GM18517 (cell line): ENCODE results near the gene ACAT2.
"Not testable (repeated sequence)": the region's sequence is repeated elsewhere in the genome, so short reads cannot be mapped to it uniquely, and the experiment has no call there.

ENCODE experiments used
- ATAC-seq: cut with Tn5 transposase; IDR thresholded peaks from one replicate; pipeline ENCODE4 v1.9.1; 2021; ENCODE audit warnings: mild to moderate bottlenecking, moderate library complexity; ENCODE audit not compliant: unreplicated experiment

The ACAT2 gene

GRCh38 chr6:159729598-159730331 lies 32.1 kb upstream of the ACAT2 start:
- ATAC-seq: no peak

GRCh38 chr6:159730332-159730676 lies 31.5 kb upstream of the ACAT2 start:
- ATAC-seq: no peak

DNA sequence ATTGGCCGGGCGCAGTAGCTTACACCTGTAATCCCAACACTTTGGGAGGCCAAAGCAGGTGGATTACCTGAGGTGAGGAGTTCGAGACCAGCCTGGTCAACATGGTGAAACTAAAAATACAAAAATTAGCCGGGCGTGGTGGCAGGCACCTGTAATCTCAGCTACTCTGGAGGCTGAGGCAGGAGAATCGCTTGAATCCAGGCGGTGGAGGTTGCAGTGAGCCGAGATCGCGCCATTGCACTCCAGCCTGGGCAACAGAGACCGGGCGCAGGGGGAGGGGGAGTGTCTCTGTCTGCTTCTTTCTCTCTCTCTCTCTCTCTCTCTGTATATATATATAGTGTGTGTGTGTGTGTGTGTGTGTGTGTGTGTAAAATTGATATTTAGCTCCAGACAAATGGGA lies 29.3 kb upstream of the ACAT2 start:
- ATAC-seq: not testable (repeated sequence)

- ATAC-seq: not testable (repeated sequence)
These were observed 28.4 kb upstream of the ACAT2 start for GRCh38 chr6:159733395-159733794.

- no peak for ATAC-seq
These were observed 24.9 kb upstream of the ACAT2 start for GRCh38 chr6:159736908-159737307.

- no peak for ATAC-seq
These were observed 22.5 kb upstream of the ACAT2 start for GRCh38 chr6:159739341-159739740.

DNA sequence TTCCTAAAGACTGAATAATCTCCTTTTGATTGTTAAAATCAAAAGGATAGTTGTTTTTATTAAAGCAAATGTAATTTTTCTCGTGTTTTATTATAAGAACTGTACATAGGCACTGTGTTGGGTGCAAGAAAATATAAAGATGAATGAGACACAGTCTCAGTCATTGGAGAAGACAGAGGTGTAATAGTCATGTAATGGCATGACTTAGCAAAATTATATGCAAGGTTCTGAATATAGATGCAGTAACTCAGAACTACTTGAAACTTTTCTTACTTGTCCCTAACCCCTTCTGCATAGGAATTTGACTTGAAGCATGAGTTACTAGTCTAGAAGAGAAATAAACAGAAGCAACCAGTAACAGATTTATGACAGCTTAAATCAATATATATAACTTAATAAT lies 19.7 kb upstream of the ACAT2 start:
- no peak for ATAC-seq

DNA sequence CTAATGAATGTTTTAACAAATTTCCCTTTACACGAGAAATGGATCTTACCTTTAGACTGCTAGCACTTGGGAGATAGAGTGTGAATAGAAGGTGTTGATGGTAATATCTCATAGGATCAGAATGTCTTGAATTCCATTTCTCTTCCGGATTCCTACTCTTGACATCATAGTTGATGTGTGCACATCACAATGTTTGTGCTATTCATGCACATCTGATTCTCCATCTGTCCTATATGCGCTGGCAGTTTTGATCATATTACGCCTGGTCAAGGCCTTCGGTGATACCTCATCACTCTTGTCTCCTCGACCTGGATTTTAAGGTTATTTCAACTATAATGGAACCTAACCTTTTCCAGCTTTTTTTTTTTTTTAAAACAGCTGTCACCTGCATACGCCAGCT lies 16.8 kb upstream of the ACAT2 start:
- no peak for ATAC-seq

GRCh38 chr6:159746759-159747158 lies 15.1 kb upstream of the ACAT2 start:
- no peak for ATAC-seq

DNA sequence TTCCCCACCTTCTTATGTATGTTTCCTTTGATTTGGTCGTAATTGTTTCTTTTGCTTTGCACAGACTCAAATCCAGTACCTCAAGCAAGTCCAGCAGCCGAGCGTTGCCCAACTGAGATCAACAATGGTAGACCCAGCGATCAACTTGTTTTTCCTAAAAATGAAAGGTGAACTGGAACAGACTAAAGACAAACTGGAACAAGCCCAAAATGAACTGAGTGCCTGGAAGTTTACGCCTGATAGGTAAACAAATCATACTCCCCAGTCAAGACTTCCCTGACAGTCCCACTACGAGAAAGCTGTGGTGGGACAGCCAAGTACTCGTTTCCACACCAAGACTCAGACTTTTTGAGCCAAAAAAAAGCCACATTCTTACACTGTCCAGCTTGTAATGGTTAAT lies 13.7 kb upstream of the ACAT2 start:
- not testable (repeated sequence) for ATAC-seq

DNA sequence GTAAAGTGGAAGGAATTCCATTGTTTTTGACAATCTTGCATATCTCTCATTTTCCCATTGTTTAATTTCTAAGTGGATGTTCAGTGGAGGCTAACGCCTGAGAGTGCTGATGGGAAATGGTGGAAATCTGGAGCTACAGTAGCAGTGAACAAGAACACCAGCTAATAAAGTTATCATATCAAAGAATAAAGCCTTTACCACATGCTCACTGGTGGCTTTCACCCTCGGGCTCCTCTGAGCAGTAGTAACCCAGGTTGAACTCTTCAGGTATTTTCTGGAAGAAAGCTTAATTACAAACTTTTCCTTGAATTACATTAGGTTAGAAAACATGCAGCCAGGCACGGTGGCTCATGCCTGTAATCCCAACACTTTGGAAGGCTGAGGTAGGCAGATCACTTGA lies 10.4 kb upstream of the ACAT2 start:
- ATAC-seq: no peak

DNA sequence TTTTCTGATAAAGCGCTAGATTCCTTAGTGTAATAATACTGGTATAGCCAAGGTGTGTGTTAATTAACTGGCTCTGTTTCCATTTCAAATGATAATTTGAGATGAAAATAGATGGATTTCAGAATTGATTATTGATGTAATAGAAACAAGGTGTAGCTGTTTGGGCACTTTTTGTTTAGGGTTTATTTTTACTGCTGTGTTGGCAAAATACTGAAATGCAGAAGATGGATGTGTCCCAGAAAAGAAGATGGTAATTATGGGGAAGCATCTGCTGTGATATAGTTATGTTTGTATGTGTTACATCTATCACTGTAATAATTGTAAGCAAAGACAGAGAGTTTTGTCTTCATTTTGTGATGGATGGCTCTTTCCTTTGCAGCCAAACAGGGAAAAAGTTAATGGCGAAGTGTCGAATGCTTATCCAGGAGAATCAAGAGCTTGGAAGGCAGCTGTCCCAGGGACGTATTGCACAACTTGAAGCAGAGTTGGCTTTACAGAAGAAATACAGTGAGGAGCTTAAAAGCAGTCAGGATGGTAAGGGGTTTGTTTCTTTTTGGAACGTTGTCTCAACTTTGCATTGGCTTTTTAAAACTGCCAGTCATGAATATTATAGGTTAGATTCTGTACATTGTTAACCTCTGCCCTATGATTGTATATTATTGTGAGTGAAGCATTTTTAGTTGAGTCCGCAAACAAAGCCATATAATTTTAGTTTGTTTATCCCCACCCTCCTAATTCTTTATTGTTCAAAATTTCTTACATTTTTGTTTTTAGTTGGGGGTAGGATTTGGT lies 8.6 kb upstream of the ACAT2 start:
- ATAC-seq: no peak

GRCh38 chr6:159754401-159754800 lies 7.4 kb upstream of the ACAT2 start:
- ATAC-seq: no peak

DNA sequence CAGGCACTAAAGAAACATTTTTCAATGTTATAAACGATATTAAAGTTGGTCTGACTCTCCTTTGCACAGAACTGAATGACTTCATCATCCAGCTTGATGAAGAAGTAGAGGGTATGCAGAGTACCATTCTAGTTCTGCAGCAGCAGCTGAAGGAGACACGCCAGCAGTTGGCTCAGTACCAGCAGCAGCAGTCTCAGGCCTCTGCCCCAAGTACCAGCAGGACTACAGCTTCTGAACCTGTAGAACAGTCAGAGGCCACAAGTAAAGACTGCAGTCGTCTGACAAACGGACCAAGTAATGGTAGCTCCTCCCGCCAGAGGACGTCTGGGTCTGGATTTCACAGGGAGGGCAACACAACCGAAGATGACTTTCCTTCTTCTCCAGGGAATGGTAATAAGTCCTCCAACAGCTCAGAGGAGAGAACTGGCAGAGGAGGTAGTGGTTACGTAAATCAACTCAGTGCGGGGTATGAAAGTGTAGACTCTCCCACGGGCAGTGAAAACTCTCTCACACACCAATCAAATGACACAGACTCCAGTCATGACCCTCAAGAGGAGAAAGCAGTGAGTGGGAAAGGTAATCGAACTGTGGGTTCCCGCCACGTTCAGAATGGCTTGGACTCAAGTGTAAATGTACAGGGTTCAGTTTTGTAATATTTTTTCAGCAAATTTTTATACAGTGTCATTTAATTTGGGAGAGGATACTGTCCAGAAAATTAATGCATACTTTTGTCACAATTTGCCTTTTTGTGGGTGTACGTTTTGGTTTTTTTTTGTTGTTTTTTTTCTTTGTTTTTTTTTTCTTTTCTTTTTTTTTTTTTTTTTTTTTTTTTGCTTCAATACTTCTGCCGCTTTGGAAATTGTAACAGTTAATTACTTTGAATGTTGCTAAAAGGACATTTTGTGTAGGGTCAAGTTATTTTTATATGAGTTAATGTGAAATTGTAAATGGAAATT lies 6.6 kb upstream of the ACAT2 start:
- ATAC-seq: no peak

DNA sequence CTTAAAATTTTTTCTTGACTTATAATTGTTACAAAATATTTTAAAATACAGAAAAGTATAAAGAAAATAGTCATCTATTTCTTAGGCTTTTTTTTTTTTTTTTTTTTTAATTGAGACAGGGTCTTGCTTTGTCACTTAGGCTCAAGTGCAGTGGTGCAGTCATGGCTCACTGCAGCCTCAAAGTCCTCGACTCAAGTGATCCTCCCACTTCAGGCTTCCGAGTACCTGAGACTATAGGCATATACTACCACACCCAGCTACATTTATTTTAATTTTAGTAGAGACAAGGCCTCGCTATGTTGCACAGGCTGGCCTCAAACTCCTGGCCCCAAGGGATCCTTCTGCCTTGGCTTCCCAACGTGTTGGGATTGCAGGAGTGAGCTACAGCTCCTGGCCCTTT lies 5.3 kb upstream of the ACAT2 start:
- no peak for ATAC-seq

- ATAC-seq: no peak
These were observed 3.5 kb upstream of the ACAT2 start for GRCh38 chr6:159758031-159759001.

DNA sequence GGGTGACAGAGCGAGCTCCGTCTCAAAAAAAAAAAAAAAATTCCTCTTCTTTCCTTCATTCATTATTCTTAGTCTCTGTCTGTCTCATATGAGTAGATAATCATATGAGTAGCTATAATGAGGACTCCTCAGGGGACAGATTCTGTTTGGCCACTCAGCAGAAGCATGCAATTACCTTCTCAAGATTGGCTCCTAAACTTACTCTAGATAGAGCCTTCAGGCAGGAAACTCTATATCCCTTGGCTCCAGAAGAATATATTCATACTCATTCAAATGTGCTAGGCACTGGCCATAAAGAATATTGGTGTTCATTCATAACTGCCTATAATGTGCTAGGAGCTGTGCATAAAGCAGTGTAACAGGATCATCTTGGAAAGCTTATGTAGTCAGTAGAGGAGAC lies 2.2 kb upstream of the ACAT2 start:
- ATAC-seq: no peak

GRCh38 chr6:159760602-159761057 lies 1.2 kb upstream of the ACAT2 start:
- no peak for ATAC-seq

DNA sequence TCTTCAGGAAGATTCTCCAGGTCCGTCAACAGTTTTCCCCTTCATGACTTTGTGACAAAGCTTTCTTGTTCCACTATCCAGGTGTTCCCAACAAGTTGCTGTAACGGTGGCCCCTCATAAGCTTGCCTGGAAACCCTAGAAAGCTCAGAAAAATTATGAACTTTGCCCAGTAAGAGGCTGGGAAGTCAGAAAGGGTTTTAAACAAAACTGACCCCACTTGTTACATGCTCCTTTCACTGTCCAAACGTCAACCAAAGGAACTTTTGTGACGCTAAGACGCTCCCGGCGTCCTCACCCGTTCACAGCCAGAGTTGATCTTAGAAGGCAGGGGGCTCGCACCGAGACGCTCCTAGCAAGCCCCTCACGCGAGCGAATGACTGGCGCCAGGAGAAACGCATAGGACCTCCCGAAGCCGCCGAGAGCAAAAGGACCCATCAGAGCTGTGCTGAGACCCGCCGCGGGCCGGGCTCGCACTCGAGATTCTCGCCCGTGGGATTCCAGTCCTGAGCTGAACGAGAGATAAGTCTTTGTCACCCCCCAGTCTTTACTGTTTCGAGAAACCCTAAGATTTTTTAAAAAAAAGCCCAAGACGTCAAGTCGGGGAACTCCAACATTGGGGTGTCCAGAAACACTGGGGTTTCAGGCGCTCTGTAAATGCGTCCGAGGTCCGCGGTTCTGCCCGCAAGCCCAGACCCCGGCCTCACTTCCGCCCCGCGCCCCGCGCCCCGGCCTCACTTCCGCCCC lies 544 bp upstream of the ACAT2 start:
- no peak for ATAC-seq
